IMR-90 (cell line): ENCODE results near the gene IL12RB2. TPM values are rescaled to one million over a fixed set of nuclear protein-coding genes. Genes with fewer than 3 reads are reported as not detected.

Experiments
- ATAC-seq: fragments of 200-7000 bp; cut with Tn5 transposase; 2 replicates; pipeline ENCODE4 v1.9.1; 2020; ENCODE audit warnings: low read depth, mild to moderate bottlenecking, moderate library complexity
- BruUV-seq: library from RNA; stranded (reverse); fragments of 400-500 nt; replicated peaks from 2 replicates; lab custom pipeline; 2021; lab: Mats Ljungman, UMichigan
- CTCF ChIA-PET: fragments of 300-600 bp; formaldehyde crosslinking; extraction: SDS; loops from one replicate; lab custom pipeline; 2021; ENCODE audit warnings: antibody characterized with exemption; lab: Yijun Ruan, JAX
- POLR2A ChIA-PET: fragments of 300-600 bp; sonication (Branson Sonifier 250); formaldehyde crosslinking; loops from one replicate; lab custom pipeline; 2022; ENCODE audit warnings: antibody characterized with exemption; ENCODE audit not compliant: unreplicated experiment; lab: Charles Lee
- DNase-seq: peaks from one replicate; pipeline ENCODE4 v3.0.0; 2013
- H2AFZ ChIP-seq: replicated peaks from 2 replicates; pipeline ENCODE3; 2013; ENCODE audit warnings: low read length, mild to moderate bottlenecking; ENCODE audit not compliant: poor library complexity
- H2AK5ac ChIP-seq: 2 replicates; pipeline ENCODE4 v1.6.1; 2013; ENCODE audit warnings: low read depth, low read length, inconsistent platforms
- H2AK9ac ChIP-seq: replicated peaks from 2 replicates; pipeline ENCODE3; 2013; ENCODE audit warnings: mild to moderate bottlenecking, low read depth, low read length, moderate library complexity; ENCODE audit not compliant: poor library complexity
- H2BK120ac ChIP-seq: 2 replicates; pipeline ENCODE4 v1.6.1; 2013; ENCODE audit warnings: low read depth, low read length, inconsistent platforms
- H2BK15ac ChIP-seq: 3 replicates; pipeline ENCODE4 v1.6.1; 2013; ENCODE audit warnings: low read depth, low read length, inconsistent platforms
- H2BK20ac ChIP-seq: 2 replicates; pipeline ENCODE4 v1.6.1; 2013; ENCODE audit warnings: low read depth, mild to moderate bottlenecking, inconsistent platforms, low read length, moderate library complexity
- H2BK5ac ChIP-seq: 2 replicates; pipeline ENCODE4 v1.6.1; 2013; ENCODE audit warnings: mild to moderate bottlenecking, low read depth, low read length, inconsistent platforms; ENCODE audit not compliant: poor library complexity, severe bottlenecking
- H3K14ac ChIP-seq: replicated peaks from 2 replicates; pipeline ENCODE4 v1.6.1; 2013; ENCODE audit warnings: low read depth, low read length, inconsistent platforms
- H3K18ac ChIP-seq: 2 replicates; pipeline ENCODE4 v1.6.1; 2013; ENCODE audit warnings: low read depth, low read length, control low read depth
- H3K23ac ChIP-seq: 2 replicates; pipeline ENCODE4 v1.6.1; 2013; ENCODE audit warnings: low read depth, low read length, inconsistent platforms
- H3K27ac ChIP-seq: 2 replicates; pipeline ENCODE4 v1.5.1; 2013; ENCODE audit warnings: mild to moderate bottlenecking, control low read depth, low read length; ENCODE audit not compliant: insufficient read depth
- H3K27me3 ChIP-seq: 2 replicates; pipeline ENCODE4 v1.6.1; 2013; ENCODE audit warnings: low read length; ENCODE audit not compliant: control insufficient read depth, insufficient read depth
- H3K36me3 ChIP-seq: 2 replicates; pipeline ENCODE4 v1.6.1; 2013; ENCODE audit warnings: low read length, mixed read lengths; ENCODE audit not compliant: control insufficient read depth, insufficient read depth
- H3K4ac ChIP-seq: 2 replicates; pipeline ENCODE4 v1.6.1; 2013; ENCODE audit warnings: low read depth, low read length, inconsistent platforms
- H3K4me1 ChIP-seq: 2 replicates; pipeline ENCODE4 v1.6.1; 2013; ENCODE audit warnings: low read length, mixed read lengths; ENCODE audit not compliant: control insufficient read depth, insufficient read depth
- H3K4me2 ChIP-seq: 2 replicates; pipeline ENCODE4 v1.6.1; 2013; ENCODE audit warnings: low read depth, mild to moderate bottlenecking, control low read depth, low read length, moderate library complexity
- H3K4me3 ChIP-seq: 2 replicates; pipeline ENCODE4 v1.5.1; 2013; ENCODE audit warnings: low read depth, mild to moderate bottlenecking, control low read depth, low read length, moderate library complexity; ENCODE audit not compliant: insufficient read depth
- H3K56ac ChIP-seq: 2 replicates; pipeline ENCODE4 v1.6.1; 2013; ENCODE audit warnings: low read length, inconsistent platforms; ENCODE audit not compliant: insufficient read depth; ENCODE audit errors: extremely low read depth
- H3K79me1 ChIP-seq, 2 experiments: 2 replicates each; pipeline ENCODE4 v1.6.1; 2013; ENCODE audit warnings: low read length in 2 of 2, inconsistent platforms in 1 of 2, low read depth in 1 of 2
- H3K9ac ChIP-seq: 2 replicates; pipeline ENCODE4 v1.6.1; 2013; ENCODE audit warnings: low read depth, low read length, control low read depth
- H3K9me1 ChIP-seq: 2 replicates; pipeline ENCODE4 v1.6.1; 2013; ENCODE audit warnings: low read length, inconsistent platforms; ENCODE audit not compliant: insufficient read depth
- H3K9me3 ChIP-seq: 2 replicates; pipeline ENCODE4 v1.6.1; 2013; ENCODE audit warnings: low read length; ENCODE audit not compliant: control insufficient read depth, insufficient read depth
- H4K20me1 ChIP-seq: 2 replicates; pipeline ENCODE4 v1.6.1; 2013; ENCODE audit warnings: low read length, inconsistent platforms; ENCODE audit not compliant: insufficient read depth
- H4K5ac ChIP-seq: 2 replicates; pipeline ENCODE4 v1.6.1; 2013; ENCODE audit warnings: mild to moderate bottlenecking, low read depth, low read length, control low read depth
- H4K8ac ChIP-seq, 2 experiments: 2 replicates each; pipeline ENCODE4 v1.6.1; 2013; ENCODE audit warnings: low read depth in 2 of 2, low read length in 2 of 2, control low read depth in 1 of 2, inconsistent platforms in 1 of 2
- H4K91ac ChIP-seq: 2 replicates; pipeline ENCODE4 v1.6.1; 2013; ENCODE audit warnings: low read depth, low read length, inconsistent platforms; ENCODE audit not compliant: insufficient read depth
- MXI1 ChIP-seq: IDR thresholded peaks from 2 replicates; pipeline ENCODE4 v1.6.1; 2012; ENCODE audit warnings: low read depth, mild to moderate bottlenecking, low read length, moderate library complexity, borderline replicate concordance
- POLR2A ChIP-seq: IDR thresholded peaks from 2 replicates; pipeline ENCODE4 v1.6.1; 2012; ENCODE audit warnings: mild to moderate bottlenecking, low read depth, low read length
- WGBS, 2 experiments: methylation state at CpG; one replicate each; pipeline versions ENCODE4 v1.1.5 to v1.1.7; 2013; ENCODE audit warnings: missing lambda C conversion rate in 2 of 2; ENCODE audit not compliant: insufficient read length in 1 of 2; ENCODE audit errors: extremely low coverage in 2 of 2; 5-methylcytosine and 5-hydroxymethylcytosine counted together
- dilution Hi-C: fragments of 300-500 bp; cut with HindIII; formaldehyde crosslinking; loops from one replicate; pipeline ENCODE4 v1.14.3; 2018; ENCODE audit warnings: low sequenced_read_pairs; ENCODE audit not compliant: unreplicated experiment
- in situ Hi-C: fragments of 300-500 bp; cut with MboI; formaldehyde crosslinking; loops from 3 replicates; pipeline ENCODE4 v1.14.3; 2019; ENCODE audit warnings: low sequenced_read_pairs, inconsistent platforms, mixed read lengths
- intact Hi-C: fragments of 100-400 bp; cut with micrococcal nuclease; formaldehyde crosslinking; loops from 2 replicates; pipeline ENCODE4 v1.10.0; 2022
- polyA plus RNA-seq, 3 experiments: library from polyadenylated mRNA; depleted of rRNA; stranded (reverse); fragments of >200 nt; gene quantifications; 2 replicates each; pipeline ENCODE4 v1.2.3, GENCODE V29; 2012; ENCODE audit warnings: low replicate concordance in 1 of 3
- total RNA-seq: library from RNA; depleted of rRNA; stranded (reverse); fragments of >200 nt; gene quantifications from 2 replicates; pipeline ENCODE4 v1.2.3, GENCODE V29; 2012

Gene IL12RB2
- total and polyA plus RNA-seq, 2 of the 4 experiments (the other 2 are of a cell fraction), result not detected

GRCh38 chr1:67429011-67429527 lies 121.4 kb downstream of the IL12RB2 start:
- in situ Hi-C loops (no loop called here), intact Hi-C loops (no loop called here), dilution Hi-C loops (no loop called here)
- H2BK20ac ChIP-seq, result no peak overlapping the region
- ChIA-PET CTCF (interaction anchor here (0.6 to 0.7 kb wide), 2 partner anchors 82 to 91 kb away, joined by 3 to 4 read pairs; no protein-coding TSS in a partner anchor), POLR2A (no interaction called here)
- peak overlapping the region; percentile 87 for H3K9ac ChIP-seq
- TF ChIP-seq POLR2A (no peak), MXI1 (peak; percentile 99)
- H3K27ac ChIP-seq, result peak overlapping the region; percentile 81
- peaks cover 41% of the 10 kb centered on the region for H4K20me1 ChIP-seq
- H2BK15ac ChIP-seq, result no peak overlapping the region
- H3K79me1 ChIP-seq, result peaks cover 0 to 5% of the 10 kb centered on the region in 2 experiments; a peak in 1 of 4 replicates
- peak overlapping the region; percentile 99 for H3K4me3 ChIP-seq
- H3K4me1 ChIP-seq, result no peaks in the 10 kb centered on the region
- BruUV-seq, result no TSS peak
- H3K4ac ChIP-seq, result peak overlapping the region; percentile 84; the same call in 1 of the 2 replicates
- H3K9me1 ChIP-seq, result no peaks in the 10 kb centered on the region; the same call in 1 of the 2 replicates
- H3K9me3 ChIP-seq, result no peaks in the 10 kb centered on the region
- peak overlapping the region; percentile 75 for H3K56ac ChIP-seq
- H3K18ac ChIP-seq, result no peak overlapping the region
- WGBS, 2 experiments, result 0% methylated on average over 10 of the region's 25 CpGs; no CpG with 5 or more reads in 1 of the 2 experiments
- peak overlapping the region; percentile 75 for H3K14ac ChIP-seq
- no peak overlapping the region; the same call in 1 of the 2 replicates for H4K91ac ChIP-seq
- H3K27me3 ChIP-seq, result no peaks in the 10 kb centered on the region
- peak overlapping the region; percentile 71 for H2BK5ac ChIP-seq
- ATAC-seq (no peak), DNase-seq (no peak)
- H2AFZ ChIP-seq, result no peak overlapping the region
- peaks cover 10% of the 10 kb centered on the region for H3K36me3 ChIP-seq
- H4K5ac ChIP-seq, result no peak overlapping the region
- no peak overlapping the region for H2BK120ac ChIP-seq
- peak overlapping the region; percentile 81 for H3K4me2 ChIP-seq
- H2AK5ac ChIP-seq, result peak overlapping the region; percentile 3; the same call in 1 of the 2 replicates
- H2AK9ac ChIP-seq, result peak overlapping the region; percentile 65
- no peak overlapping the region; a peak in 1 of 4 replicates for H4K8ac ChIP-seq
- H3K23ac ChIP-seq, result peak overlapping the region; percentile 69
